ENCODE measurements around the gene STAT2. TPM values are rescaled to one million over a fixed set of nuclear protein-coding genes. Genes with fewer than 3 reads are reported as not detected.

STAT2 gene
- total RNA-seq, 1 donor from 2014 or later, result 257 TPM

DNA sequence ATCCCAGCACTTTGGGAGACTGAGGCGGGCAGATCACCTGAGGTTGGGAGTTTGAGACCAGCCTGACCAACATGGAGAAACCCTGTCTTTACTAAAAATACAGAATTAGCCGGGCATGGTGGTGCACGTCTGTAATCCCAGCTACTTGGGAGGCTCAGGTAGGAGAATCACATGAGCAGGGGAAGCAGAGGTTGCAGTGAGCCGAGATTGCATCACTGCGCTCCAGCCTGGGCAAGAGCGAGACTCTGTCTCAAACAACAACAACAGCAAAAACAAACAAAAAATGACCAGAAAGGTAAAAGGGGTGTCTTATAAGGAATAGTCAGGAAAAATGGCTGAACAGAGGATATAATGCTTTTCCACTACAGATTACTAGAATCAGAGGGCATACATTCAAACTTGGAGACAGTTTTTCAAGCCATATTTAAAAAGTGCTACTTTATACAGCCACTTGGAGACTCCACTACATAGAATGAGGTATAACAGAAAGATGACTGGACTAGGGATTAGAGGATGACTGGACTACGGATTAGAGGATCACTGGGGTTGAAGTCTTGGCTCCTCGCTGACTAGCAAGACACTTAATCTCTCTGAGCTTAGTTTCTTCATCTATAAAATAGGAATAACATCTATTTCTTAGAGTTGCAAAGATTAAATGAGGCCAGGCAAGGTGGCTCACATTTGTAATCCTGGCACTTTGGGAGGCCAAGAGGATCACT, 54.9 kb downstream of the STAT2 start:
- Histone ChIP-seq H3K27me3 (ENCODE audit: insufficient read depth, low read length) (no peaks in the 10 kb centered on the region), H3K27ac (ENCODE audit: low read depth, low read length) (no peak overlapping the region), H3K9me3 (ENCODE audit: insufficient read depth, low read depth, low read length) (no peaks in the 10 kb centered on the region), H2AFZ (ENCODE audit: low read depth, low read length) (no peak overlapping the region), H3K4me2 (ENCODE audit: low read length) (no peak overlapping the region), H3K79me2 (ENCODE audit: insufficient read depth, low read length) (peaks cover 19% of the 10 kb centered on the region), H3K9ac (ENCODE audit: low read length) (no peak overlapping the region), H3K4me1 (ENCODE audit: insufficient read depth, low read length) (peaks cover 8% of the 10 kb centered on the region), H4K20me1 (ENCODE audit: insufficient read depth, low read length) (no peaks in the 10 kb centered on the region), H3K36me3 (ENCODE audit: insufficient read depth, low read length) (peaks cover 36% of the 10 kb centered on the region), H3K4me3 (ENCODE audit: insufficient read depth, low read depth, low read length) (no peak overlapping the region)
- Mint-ChIP-seq H3K27me3 (ENCODE audit: low read depth, unreplicated experiment) (no peaks in the 10 kb centered on the region), H3K27ac (ENCODE audit: unreplicated experiment) (no peak overlapping the region), H3K36me3 (ENCODE audit: low read depth, unreplicated experiment) (peaks cover 12% of the 10 kb centered on the region), H3K9me3 (ENCODE audit: unreplicated experiment) (no peaks in the 10 kb centered on the region), H3K4me3 (ENCODE audit: unreplicated experiment) (no peak overlapping the region), H3K4me1 (ENCODE audit: low read depth, unreplicated experiment) (peaks cover 6% of the 10 kb centered on the region)
- no peak for DNase-seq (ENCODE audit: low read depth)
- no peak for FAIRE-seq
- TF ChIP-seq EZH2 (IDR thresholded peaks at IDR 0.05; ENCODE audit: insufficient read depth, low read length), result no peak
- TF ChIP-seq, protein P1, sequence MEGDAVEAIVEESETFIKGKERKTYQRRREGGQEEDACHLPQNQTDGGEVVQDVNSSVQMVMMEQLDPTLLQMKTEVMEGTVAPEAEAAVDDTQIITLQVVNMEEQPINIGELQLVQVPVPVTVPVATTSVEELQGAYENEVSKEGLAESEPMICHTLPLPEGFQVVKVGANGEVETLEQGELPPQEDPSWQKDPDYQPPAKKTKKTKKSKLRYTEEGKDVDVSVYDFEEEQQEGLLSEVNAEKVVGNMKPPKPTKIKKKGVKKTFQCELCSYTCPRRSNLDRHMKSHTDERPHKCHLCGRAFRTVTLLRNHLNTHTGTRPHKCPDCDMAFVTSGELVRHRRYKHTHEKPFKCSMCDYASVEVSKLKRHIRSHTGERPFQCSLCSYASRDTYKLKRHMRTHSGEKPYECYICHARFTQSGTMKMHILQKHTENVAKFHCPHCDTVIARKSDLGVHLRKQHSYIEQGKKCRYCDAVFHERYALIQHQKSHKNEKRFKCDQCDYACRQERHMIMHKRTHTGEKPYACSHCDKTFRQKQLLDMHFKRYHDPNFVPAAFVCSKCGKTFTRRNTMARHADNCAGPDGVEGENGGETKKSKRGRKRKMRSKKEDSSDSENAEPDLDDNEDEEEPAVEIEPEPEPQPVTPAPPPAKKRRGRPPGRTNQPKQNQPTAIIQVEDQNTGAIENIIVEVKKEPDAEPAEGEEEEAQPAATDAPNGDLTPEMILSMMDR (IDR thresholded peaks at IDR 0.05; ENCODE audit: insufficient read depth, low read depth, low read length), result no peak

- Mint-ChIP-seq H3K9me3 (ENCODE audit: unreplicated experiment) (no peaks in the 10 kb centered on the region), H3K36me3 (ENCODE audit: low read depth, unreplicated experiment) (peaks cover 10% of the 10 kb centered on the region), H3K4me1 (ENCODE audit: low read depth, unreplicated experiment) (peaks cover 6% of the 10 kb centered on the region), H3K27ac (ENCODE audit: unreplicated experiment) (peak overlapping the region; percentile 47), H3K4me3 (ENCODE audit: unreplicated experiment) (no peak overlapping the region), H3K27me3 (ENCODE audit: low read depth, unreplicated experiment) (no peaks in the 10 kb centered on the region)
- FAIRE-seq (no peak), DNase-seq (ENCODE audit: low read depth) (no peak)
- Histone ChIP-seq H3K27ac (ENCODE audit: low read depth, low read length) (no peak overlapping the region), H3K9me3 (ENCODE audit: insufficient read depth, low read depth, low read length) (no peaks in the 10 kb centered on the region), H2AFZ (ENCODE audit: low read depth, low read length) (no peak overlapping the region), H3K4me3 (ENCODE audit: insufficient read depth, low read depth, low read length) (no peak overlapping the region), H3K4me2 (ENCODE audit: low read length) (no peak overlapping the region), H3K36me3 (ENCODE audit: insufficient read depth, low read length) (peaks cover 34% of the 10 kb centered on the region), H3K79me2 (ENCODE audit: insufficient read depth, low read length) (peaks cover 25% of the 10 kb centered on the region), H4K20me1 (ENCODE audit: insufficient read depth, low read length) (peaks cover 2% of the 10 kb centered on the region), H3K27me3 (ENCODE audit: insufficient read depth, low read length) (no peaks in the 10 kb centered on the region), H3K4me1 (ENCODE audit: insufficient read depth, low read length) (peaks cover 9% of the 10 kb centered on the region), H3K9ac (ENCODE audit: low read length) (no peak overlapping the region)
- TF ChIP-seq, protein P1 (IDR thresholded peaks at IDR 0.05; ENCODE audit: insufficient read depth, low read depth, low read length), result no peak
- TF ChIP-seq EZH2 (IDR thresholded peaks at IDR 0.05; ENCODE audit: insufficient read depth, low read length), result no peak
These were observed 55.6 kb downstream of the STAT2 start for GRCh38 chr12:56304276-56304675.

Data from astrocyte (in vitro differentiated cells and primary cell).